Measurements from ENCODE around the gene GPX7.

The GPX7 gene

DNA sequence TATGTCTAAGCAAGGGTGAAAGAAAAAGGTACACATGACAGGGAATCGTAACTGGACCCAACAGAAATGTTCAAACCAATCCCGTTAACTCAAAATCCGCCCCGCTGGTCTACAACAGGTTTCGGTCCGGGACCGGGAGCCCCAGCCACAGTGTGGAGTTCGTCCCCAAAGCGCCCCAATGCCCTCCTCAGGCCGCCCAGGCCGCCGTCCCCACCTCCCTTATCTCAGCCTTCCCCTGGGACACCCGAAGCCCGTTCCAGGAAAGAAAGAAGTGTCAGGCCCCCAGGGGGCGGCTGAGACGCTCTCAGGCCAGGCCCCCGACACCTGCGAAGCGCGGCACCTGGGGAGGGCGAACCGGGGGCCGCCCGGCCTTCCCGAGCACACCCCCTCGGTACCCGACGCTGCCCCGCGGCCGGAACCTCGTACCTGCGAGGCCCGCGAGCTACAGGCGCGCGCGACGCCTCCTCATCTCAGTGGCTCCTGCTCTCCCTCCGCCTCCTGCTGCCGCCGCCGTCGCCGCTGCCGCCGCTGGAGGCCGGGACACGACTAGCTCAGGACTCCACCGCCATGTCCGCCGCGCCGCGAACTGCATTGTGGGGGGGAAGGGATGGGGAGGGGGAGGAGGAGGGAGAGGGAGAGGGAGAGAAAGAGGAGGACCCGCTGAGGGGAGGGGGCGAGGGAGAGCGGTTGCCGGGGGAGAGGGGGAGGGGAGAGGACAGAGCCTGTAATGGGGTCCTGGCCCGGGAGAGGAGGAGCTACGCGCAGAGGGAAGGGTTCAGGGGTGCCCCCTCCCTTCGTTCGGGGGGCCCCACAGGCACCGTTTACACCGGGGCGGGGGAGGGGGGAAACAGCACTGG, 49.4 kb upstream of the GPX7 start, which contains the start of gene TUT4 (continued):
- TF ChIP-seq ZNF747 (tag by site-specific recombination; IDR thresholded peaks at IDR 0.05) (no peak), ZSCAN16 (tag by site-specific recombination; IDR thresholded peaks at IDR 0.05) (peak; percentile 45; the same call in 1 of the 2 replicates), ZNF2 (tag by site-specific recombination; IDR thresholded peaks at IDR 0.05) (peak; percentile 72), ZBTB1 (tag by site-specific recombination; IDR thresholded peaks at IDR 0.05) (no peak), ZFHX2 (tag by site-specific recombination; conservative IDR thresholded peaks at IDR 0.05) (0 out of 2 replicates have a peak, but pooled peaks have one; percentile 4), ZNF221 (tag by site-specific recombination; IDR thresholded peaks at IDR 0.05; ENCODE audit: borderline replicate concordance) (no peak), ZNF324 (tag by site-specific recombination; IDR thresholded peaks at IDR 0.05) (no peak), ZNF510 (tag by site-specific recombination; IDR thresholded peaks at IDR 0.05; ENCODE audit: insufficient replicate concordance) (no peak), ZNF558 (tag by site-specific recombination; IDR thresholded peaks at IDR 0.05) (no peak), KLF10 (tag by site-specific recombination; IDR thresholded peaks at IDR 0.05) (peak; percentile 53)

- Histone ChIP-seq H3K9me3 (ENCODE audit: control insufficient read depth, insufficient read depth, low read depth, low read length) (no peaks in the 10 kb centered on the region), H3K4me1 (ENCODE audit: control insufficient read depth, insufficient read depth, low read length) (peaks cover 18% of the 10 kb centered on the region), H3K36me3 (ENCODE audit: control insufficient read depth in 2 of 2, insufficient read depth in 1 of 2, low read length in 2 of 2) (no peaks in the 10 kb centered on the region), H3K27ac (ENCODE audit: extremely low read depth, low read depth, low read length) (peak overlapping the region; percentile 86), H3K4me3 (ENCODE audit: low read depth, low read length) (peak overlapping the region; percentile 68)
- ChIA-PET CTCF (interaction anchor here (0.6 to 1.1 kb wide), 3 partner anchors 88 to 150 kb away, joined by 3 to 4 read pairs (median 3); no protein-coding TSS in a partner anchor), POLR2A (interaction anchor here (0.6 to 2.6 kb wide), 13 partner anchors 14 to 1284 kb away, joined by 3 to 22 read pairs (median 4); partner anchors contain the start of genes CC2D1B, ORC1, PRPF38A and SHISAL2A)
- no peak for TF ChIP-seq ZNF404 (tag by site-specific recombination; IDR thresholded peaks at IDR 0.05)
- TF ChIP-seq ZNF155 (tag by site-specific recombination; IDR thresholded peaks at IDR 0.05), result no peak
- no peak for TF ChIP-seq ZNF24 (tag by site-specific recombination; IDR thresholded peaks at IDR 0.05)
- no peak for TF ChIP-seq ZNF248 (tag by site-specific recombination; IDR thresholded peaks at IDR 0.05)
- TF ChIP-seq GLIS1 (tag by site-specific recombination; IDR thresholded peaks at IDR 0.05), result no peak; the same call in 1 of the 2 replicates
- TF ChIP-seq ZNF184 (tag by site-specific recombination; IDR thresholded peaks at IDR 0.05), result no peak
- no peak for TF ChIP-seq ZNF747 (tag by site-specific recombination; IDR thresholded peaks at IDR 0.05)
- TF ChIP-seq HOXA7 (CRISPR knock-in tag; IDR thresholded peaks at IDR 0.05; ENCODE audit: borderline replicate concordance), result no peak
- no peak for TF ChIP-seq ZSCAN23 (tag by site-specific recombination; IDR thresholded peaks at IDR 0.05)
- TF ChIP-seq ZNF777 (tag by site-specific recombination; IDR thresholded peaks at IDR 0.05; ENCODE audit: borderline replicate concordance), result 0 out of 2 replicates have a peak, but pooled peaks have one; percentile 10
- peak; percentile 88 for TF ChIP-seq ZNF335 (tag by site-specific recombination; conservative IDR thresholded peaks at IDR 0.05)
- peak; percentile 36; the same call in 1 of the 2 replicates for TF ChIP-seq KLF7 (tag by site-specific recombination; IDR thresholded peaks at IDR 0.05; ENCODE audit: borderline replicate concordance)
- no peak for TF ChIP-seq REPIN1 (tag by site-specific recombination; IDR thresholded peaks at IDR 0.05; ENCODE audit: low read depth)
- no peak for TF ChIP-seq ZNF529 (tag by site-specific recombination; IDR thresholded peaks at IDR 0.05; ENCODE audit: insufficient replicate concordance)
- TF ChIP-seq ZNF76 (tag by site-specific recombination; IDR thresholded peaks at IDR 0.05; ENCODE audit: borderline replicate concordance, low read depth), result no peak
- TF ChIP-seq SP2 (tag by site-specific recombination; IDR thresholded peaks at IDR 0.05), result 0 out of 2 replicates have a peak, but pooled peaks have one; percentile 30
- TF ChIP-seq GLIS2 (tag by site-specific recombination; IDR thresholded peaks at IDR 0.05), result peak; percentile 56
- no peak for TF ChIP-seq TCF7L2 (IDR thresholded peaks at IDR 0.05; ENCODE audit: borderline replicate concordance, low read depth, low read length)
- TF ChIP-seq HOXC10 (CRISPR knock-in tag; IDR thresholded peaks at IDR 0.05), result 0 out of 2 replicates have a peak, but pooled peaks have one; percentile 57
- TF ChIP-seq OSR2 (tag by site-specific recombination; IDR thresholded peaks at IDR 0.05), result no peak
- TF ChIP-seq ZBTB8A (tag by site-specific recombination; IDR thresholded peaks at IDR 0.05), result peak; percentile 81
- TF ChIP-seq KLF9 (tag by site-specific recombination; IDR thresholded peaks at IDR 0.05; ENCODE audit: low read depth), result peak; percentile 61
- TF ChIP-seq ZNF354C (tag by site-specific recombination; IDR thresholded peaks at IDR 0.05; ENCODE audit: borderline replicate concordance, low read depth), result no peak
- TF ChIP-seq ZNF2 (tag by site-specific recombination; IDR thresholded peaks at IDR 0.05), result no peak
- peak; percentile 53; the same call in 1 of the 2 replicates for TF ChIP-seq ZNF561 (tag by site-specific recombination; IDR thresholded peaks at IDR 0.05; ENCODE audit: borderline replicate concordance)
- TF ChIP-seq, protein P1, sequence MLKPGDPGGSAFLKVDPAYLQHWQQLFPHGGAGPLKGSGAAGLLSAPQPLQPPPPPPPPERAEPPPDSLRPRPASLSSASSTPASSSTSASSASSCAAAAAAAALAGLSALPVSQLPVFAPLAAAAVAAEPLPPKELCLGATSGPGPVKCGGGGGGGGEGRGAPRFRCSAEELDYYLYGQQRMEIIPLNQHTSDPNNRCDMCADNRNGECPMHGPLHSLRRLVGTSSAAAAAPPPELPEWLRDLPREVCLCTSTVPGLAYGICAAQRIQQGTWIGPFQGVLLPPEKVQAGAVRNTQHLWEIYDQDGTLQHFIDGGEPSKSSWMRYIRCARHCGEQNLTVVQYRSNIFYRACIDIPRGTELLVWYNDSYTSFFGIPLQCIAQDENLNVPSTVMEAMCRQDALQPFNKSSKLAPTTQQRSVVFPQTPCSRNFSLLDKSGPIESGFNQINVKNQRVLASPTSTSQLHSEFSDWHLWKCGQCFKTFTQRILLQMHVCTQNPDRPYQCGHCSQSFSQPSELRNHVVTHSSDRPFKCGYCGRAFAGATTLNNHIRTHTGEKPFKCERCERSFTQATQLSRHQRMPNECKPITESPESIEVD (tag by site-specific recombination; IDR thresholded peaks at IDR 0.05), result no peak
Measured at GRCh38 chr1:52553362-52554266, 48.6 kb upstream of the GPX7 start.

Measured in HEK293 (cell line).